GM21447 (cell line): Measurements from ENCODE around the gene NOLC1.
A peak's percentile ranks its signal among the peaks of the same experiment; 100 is the strongest.

Experiments
- ATAC-seq: cut with Tn5 transposase; IDR thresholded peaks from one replicate; pipeline ENCODE4 v1.9.1; 2021; ENCODE audit not compliant: unreplicated experiment

The NOLC1 gene

DNA sequence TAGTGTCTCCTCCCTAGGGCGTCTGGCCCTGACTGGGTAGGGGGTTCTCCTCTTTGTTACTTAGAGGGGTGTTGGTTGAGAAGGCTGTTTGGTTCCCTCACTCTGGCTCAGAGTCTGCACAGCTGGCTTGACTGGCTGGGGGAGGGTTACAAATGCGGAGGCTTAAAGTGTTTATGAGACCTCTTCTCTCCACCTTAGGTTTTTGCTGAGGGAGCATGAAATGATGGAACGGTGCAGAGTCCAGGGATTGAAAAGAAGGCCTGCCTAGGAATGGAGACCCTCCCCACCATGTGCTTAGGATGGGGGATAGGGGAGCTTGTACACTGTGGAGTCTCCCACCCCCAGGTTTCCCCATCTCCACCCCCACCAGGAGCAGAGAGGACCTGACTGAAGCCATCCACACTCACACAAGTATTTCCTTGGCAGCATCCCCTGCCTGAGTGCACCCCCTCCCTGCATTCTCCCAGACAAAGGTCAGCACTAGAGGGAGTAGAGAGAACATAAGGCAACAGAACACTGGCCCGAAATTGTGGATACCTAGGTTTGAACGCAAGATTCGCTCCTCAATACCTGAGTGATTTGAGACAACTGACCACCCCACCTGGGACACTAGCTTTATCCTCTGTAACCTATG, 30.3 kb upstream of the NOLC1 start:
- ATAC-seq: no peak

DNA sequence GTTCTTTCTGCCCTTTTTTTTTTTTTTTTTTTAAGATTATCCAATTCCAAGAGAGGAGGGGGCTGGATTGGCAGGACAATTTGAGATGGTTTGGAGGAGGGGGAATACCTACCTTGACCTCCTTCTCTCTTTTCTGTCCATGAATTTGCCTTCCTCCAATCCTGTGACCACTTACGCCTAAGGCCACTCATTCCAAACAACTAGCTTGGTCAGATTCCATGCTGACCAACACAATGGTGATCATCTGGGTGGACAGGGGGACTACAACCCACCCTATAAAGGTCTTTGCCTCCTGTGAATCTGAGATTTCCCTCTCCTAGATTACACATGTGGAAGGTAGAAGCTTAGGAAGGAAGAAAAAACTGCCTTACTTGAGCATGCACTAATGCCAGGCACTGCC, 29.7 kb upstream of the NOLC1 start:
- no peak for ATAC-seq

DNA sequence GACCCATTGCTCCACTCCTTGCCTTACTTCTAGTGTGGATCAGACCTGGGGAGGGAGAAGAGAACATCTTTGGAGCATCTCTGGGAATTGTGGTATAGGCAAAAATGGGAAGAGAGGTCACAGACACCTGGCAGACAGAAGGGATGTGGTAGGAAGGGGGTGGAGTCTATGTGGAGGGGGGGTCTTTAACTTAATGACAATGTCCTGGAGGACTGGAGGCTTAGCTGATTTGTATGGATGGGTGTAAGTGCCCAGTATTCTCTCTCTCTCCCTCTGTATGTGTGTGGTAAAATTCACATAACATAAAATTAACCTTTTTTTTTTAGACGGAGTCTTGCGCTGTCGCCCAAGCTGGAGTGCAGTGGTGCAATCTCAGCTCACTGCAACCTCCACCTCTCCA, 29.0 kb upstream of the NOLC1 start:
- no peak for ATAC-seq

DNA sequence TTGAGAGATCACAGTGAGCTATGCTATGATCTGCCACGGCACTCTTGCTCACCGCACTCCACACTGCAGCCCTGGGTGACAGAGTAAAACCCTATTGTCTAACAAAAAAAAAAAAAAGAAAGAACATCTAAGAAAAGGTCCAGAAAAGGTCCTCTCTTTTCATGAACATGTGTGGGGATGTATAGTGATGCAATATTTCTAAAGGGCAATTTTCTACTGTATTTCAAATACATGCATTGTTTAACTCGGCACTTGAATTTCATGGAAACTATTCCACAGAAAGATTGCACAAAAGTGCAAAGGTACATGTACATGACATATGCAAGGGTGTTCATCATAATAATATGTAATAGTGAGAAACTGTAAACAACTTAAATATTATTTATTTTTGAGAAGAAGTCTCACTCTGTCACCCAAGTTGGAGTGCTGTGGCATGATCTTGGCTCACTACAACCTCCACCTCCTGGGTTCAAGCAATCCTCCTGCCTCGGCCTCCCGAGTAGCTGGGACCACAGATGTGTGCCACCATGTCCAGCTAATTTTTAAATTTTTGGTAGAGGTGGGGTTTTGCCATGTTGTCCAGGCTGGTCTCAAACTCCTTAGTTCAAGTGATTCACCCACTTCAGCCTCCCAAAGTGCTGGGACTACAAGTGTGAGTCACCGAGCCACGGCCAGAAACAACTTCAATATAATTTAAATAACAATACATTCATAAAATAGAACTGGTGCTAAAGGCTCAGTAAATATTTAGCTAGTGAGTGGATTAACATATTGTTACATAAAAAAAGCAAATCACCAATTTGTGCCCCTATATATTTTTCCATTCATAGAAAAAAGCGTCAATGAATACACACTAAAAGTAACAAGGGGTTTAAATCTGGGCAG, 20.7 kb upstream of the NOLC1 start:
- no peak for ATAC-seq

DNA sequence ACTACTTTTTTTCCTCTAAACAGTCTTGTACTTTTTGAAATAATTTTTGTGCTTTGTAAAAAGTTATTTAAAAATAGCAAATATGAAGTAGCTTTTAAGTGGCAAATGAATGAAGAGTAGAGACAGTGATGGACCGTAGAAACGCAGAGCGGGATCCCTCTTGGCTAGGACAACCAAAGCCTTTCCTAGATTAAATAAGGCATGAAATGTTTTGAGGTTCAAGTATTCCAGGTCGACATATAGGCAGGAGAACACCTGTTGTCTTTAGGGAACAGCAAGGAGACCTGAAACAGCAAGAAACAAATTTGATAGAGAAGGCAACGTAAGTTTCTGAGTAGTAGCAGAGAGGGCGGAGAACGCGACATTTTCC, 20.0 kb upstream of the NOLC1 start:
- no peak for ATAC-seq

DNA sequence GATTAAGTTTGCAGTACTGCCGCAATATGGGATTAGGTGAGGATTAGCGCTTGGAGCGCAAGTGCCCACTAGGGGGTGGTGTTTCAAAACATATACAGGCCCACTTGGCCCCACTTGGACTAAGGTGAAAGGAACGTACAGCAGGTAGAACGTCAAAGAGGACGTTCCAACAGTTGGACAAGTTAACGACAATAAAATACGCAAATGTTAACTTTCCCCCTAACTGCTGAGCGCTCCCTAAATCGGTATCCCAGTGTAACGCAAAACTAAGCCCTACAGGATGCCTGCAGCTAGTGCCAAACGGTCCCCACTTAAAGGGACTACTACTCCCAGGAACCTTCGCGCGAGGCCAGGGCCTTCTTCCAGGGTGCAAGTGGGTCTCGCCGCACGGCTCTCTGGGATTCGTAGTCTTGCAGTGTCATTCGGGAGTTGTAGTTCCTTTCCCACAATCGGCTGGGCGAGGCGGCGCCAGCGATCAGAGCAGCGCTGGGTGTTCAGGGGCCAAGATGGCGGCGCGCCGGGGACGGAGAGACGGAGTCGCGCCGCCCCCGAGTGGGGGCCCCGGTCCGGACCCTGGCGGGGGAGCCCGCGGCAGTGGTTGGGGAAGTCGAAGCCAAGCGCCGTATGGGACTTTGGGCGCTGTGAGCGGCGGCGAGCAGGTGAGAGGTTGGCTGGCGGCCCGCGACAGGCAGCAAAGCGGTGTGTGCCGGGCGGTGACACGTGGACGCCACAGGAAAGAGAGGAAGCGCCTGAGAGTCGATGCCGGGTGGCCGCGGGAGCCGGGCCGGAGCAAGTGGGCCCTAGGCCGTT, 19.4 kb upstream of the NOLC1 start, which contains the start of gene PPRC1:
TSS of gene PPRC1 (plus strand) at position 478 of the 810 bp plus-strand sequence. CDS start at position 507, 29 bp downstream.
- ATAC-seq: peak; percentile 91

DNA sequence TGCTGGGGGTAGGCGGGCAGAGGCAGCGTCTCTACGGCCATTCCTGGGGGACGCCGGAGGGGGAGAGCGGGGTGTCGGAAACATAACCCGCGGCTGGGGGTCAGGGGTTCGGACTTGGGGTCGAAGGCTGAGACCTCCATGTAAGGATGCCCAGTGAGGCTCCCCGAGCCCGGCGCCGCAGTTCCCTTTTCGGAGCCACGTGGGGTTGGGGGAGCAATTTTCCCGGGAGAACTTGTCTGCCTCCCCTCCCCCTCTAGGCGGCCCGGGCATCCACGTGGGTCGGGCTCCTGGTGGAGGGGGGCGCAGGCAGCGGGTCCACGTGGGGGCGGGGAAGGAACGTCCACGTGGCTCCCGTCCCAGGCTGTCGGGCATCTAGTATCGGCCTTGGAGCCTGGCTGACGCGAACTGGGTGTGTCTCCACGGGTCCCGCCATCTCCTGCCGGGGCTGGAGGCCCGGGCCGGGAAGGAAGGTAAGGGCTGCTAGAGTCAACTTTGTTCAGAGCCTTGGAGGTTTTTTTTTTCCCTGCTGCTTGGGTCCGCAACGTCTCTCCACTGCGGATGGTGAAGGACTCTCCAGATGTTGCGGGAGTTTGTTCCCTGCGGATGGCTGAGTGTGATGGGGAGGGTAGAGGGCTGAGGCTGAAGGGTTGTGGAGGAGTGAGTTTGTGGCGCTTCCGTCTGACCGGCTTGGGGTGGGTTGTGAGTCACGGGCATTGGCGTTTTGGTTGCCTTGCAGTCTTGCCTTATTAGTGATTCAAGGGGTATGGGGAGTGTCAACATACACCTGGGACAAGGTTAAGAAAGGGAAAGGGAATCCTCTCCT, 18.6 kb upstream of the NOLC1 start:
- no peak for ATAC-seq

DNA sequence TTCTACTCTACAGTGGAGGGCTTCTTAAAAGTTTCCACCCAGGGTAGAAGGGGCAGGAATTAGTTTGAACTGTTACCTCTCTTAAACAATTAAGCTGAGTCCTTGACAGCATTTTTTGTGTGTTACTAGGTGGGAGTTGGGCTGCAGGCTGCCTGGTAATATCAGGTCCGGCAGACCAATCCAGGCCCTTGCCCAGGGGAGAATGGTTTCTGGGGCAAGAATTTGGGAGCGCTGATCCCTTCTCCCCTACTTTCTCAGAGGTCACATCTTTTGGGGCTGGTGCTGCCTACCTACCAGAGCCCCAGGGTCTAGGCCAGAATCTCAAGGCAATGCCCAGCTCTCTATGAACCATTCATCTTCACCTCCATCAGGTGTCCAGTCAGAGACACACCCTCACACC, 17.8 kb upstream of the NOLC1 start:
- no peak for ATAC-seq

DNA sequence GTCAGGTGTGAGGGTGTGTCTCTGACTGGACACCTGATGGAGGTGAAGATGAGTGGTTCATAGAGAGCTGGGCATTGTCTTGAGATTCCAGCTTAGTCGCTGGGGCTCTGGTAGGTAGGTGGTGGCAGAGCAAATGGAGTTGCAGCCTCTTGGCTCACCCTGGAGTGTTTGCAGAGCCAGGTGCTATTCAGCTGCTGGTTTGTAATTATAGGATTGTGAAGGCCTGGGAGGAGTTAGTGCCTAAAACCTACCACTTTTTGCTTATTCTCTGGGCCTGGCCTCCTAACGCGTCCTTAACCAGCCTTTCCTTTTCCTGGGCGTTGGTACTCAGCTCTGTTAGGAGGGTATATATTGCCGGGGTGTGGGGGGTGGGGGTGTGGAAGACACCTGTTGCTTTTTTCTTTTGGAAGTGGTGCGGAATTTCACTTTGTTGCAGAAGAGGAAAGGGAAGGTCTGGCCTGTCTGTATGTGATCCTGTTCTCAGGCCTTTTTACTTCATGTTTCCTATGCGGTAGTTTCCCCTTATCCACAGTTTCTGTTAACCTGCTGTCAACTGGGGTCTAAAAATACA, 16.1 kb upstream of the NOLC1 start:
- no peak for ATAC-seq

DNA sequence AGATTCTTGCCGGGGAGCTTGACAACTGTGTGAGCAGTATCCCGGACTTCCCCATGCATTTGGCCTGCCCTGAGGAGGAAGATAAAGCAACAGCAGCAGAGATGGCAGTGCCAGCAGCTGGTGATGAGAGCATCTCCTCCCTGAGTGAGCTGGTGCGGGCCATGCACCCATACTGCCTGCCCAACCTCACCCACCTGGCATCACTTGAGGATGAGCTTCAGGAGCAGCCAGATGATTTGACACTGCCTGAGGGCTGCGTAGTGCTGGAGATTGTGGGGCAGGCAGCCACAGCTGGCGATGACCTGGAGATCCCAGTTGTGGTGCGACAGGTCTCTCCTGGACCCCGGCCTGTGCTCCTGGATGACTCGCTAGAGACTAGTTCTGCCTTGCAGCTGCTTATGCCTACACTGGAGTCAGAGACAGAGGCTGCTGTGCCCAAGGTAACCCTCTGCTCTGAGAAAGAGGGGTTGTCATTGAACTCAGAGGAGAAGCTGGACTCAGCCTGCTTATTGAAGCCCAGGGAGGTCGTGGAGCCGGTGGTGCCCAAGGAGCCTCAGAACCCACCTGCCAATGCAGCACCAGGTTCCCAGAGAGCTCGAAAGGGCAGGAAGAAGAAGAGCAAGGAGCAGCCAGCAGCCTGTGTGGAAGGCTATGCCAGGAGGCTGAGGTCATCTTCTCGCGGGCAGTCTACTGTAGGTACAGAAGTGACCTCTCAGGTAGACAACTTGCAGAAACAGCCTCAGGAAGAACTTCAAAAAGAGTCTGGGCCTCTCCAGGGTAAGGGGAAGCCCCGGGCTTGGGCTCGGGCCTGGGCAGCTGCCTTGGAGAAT, 12.7 kb upstream of the NOLC1 start:
- ATAC-seq: no peak

DNA sequence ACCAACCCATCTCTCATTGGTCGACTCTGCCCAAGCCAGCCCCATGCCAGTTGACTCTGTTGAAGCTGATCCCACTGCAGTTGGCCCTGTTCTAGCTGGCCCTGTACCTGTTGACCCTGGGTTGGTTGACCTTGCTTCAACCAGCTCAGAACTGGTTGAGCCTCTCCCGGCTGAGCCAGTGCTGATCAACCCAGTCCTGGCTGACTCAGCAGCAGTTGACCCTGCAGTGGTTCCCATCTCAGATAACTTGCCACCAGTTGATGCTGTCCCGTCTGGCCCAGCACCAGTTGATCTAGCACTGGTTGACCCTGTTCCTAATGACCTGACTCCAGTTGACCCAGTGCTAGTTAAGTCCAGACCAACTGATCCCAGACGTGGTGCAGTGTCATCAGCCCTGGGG, 12.0 kb upstream of the NOLC1 start:
- ATAC-seq: no peak

DNA sequence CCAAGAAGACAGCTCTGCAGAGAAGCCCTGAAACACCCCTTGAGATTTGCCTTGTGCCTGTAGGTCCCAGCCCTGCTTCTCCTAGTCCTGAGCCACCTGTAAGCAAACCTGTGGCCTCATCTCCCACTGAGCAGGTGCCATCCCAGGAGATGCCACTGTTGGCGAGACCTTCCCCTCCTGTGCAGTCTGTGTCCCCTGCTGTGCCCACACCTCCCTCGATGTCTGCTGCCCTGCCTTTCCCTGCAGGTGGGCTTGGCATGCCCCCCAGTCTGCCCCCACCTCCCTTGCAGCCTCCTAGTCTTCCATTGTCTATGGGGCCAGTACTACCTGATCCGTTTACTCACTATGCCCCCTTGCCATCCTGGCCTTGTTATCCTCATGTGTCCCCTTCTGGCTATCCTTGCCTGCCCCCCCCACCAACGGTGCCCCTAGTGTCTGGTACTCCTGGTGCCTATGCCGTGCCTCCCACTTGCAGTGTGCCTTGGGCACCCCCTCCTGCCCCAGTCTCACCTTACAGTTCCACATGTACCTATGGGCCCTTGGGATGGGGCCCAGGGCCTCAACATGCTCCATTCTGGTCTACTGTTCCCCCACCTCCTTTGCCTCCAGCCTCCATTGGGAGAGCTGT, 11.2 kb upstream of the NOLC1 start:
- no peak for ATAC-seq

DNA sequence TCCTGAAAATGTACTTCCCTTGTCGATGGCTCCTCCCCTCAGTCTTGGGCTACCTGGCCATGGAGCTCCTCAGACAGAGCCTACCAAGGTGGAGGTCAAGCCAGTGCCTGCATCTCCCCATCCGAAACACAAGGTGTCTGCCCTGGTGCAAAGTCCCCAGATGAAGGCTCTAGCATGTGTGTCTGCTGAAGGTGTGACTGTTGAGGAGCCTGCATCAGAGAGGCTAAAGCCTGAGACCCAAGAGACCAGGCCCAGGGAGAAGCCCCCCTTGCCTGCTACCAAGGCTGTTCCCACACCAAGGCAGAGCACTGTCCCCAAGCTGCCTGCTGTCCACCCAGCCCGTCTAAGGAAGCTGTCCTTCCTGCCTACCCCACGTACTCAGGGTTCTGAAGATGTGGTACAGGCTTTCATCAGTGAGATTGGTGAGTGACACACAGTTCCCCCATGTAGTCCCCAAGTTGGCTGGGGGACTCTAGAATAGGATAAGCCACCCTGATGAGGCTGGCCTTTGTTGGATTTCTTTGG, 10.5 kb upstream of the NOLC1 start:
- ATAC-seq: no peak

DNA sequence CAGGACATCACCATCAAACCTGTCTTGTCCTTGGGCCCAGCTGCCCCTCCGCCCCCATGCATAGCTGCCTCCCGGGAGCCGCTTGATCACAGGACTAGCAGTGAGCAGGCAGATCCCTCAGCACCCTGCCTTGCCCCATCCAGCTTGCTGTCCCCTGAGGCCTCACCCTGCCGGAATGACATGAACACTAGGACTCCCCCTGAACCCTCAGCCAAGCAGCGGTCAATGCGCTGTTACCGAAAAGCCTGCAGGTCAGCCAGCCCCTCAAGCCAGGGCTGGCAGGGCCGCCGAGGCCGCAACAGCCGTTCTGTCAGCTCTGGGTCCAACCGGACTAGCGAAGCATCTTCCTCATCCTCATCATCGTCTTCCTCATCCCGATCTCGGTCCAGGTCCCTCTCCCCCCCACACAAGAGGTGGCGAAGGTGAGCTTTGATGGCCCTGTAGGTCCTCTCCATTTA, 5.2 kb upstream of the NOLC1 start:
- ATAC-seq: no peak

DNA sequence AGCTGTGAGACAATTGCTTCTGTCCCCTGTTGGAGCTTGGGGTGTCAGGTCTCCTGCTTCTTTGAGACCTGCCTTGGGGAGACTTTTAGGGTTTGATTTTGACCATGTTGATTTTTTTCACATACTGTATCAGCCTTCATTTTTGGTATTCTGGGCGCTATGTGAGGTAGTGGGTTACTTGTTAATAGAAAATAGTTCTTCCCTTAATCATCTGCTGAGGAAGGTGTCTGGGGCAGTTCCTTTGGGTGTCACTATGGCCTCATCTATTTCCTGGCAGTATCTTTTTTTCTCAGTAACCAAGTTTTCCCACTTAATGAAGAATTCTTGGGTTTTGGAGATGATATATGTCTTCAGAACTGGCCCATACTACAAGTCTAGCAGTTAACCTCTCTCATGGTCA, 4.6 kb upstream of the NOLC1 start:
- no peak for ATAC-seq

DNA sequence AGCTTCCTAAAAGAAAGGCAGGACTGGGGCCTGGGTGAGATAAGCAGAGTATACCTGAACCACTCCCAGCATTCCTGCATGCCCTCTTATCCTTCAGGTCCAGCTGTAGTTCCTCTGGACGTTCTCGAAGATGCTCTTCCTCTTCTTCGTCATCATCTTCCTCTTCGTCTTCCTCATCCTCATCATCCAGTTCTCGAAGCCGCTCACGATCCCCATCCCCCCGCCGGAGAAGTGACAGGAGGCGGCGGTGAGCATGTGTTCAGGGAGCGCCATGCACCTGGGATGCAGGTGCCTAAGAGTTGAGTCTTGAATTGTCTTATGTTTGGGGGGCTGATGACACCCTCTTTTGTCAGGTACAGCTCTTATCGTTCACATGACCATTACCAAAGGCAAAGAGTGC, 3.9 kb upstream of the NOLC1 start:
- ATAC-seq: no peak

DNA sequence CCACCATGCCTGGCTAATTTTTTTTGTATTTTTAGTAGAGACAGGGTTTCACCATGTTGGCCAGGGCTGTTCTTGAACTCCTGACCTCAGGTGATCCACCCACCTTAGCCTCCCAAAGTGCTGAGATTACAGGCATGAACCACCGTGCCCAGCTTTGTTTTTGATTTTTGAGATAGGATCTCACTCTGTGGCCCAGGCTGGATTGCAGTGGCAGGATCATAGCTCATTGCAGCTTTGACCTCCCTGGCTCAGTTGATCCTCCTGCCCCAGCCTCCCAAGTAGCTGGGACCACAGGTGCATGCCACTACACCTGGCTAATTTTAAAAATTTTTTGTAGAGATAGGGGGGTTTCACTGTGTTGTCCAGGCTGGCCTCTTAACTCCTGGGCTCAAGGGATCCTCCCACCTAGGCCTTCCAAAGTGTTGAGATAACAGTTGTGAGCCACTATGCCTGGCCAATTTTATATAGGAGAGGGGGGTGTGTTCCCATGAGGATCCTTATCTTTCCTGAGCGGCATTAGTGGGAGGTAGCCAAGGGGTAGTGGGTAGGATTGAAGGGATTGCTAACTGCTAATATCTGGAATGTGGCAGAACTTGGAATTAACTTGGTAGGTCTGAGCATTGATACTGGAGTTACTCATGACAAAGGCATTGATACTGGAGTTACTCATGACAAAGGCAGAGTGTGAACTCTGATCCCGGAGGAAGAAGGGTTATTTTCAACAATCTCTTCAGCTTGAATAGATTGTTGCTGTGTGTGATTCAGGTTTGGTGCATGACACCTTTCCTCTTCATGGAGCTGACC, 1.0 kb upstream of the NOLC1 start:
- ATAC-seq: no peak

DNA sequence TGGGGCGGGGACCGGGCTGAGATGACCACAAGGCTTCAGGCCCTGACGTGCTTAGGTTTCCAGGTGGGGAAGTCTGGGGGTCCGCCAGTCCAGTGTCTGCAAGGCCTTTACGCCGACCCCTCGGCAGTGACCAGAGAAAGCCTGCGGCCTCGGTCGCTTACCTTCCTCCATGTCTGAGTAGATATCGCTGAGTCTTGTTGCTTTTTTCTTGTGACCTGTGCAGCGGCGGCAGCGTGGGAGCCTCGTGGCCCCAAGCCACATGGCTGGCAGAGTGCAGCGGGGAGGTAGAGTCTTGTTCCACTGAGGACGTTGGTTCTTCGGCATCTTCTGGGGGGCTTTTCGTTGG, 329 bp downstream of the NOLC1 start:
- peak; percentile 26 for ATAC-seq
